ENCODE data around the gene AKAP13.
"Not testable (repeated sequence)": the region's sequence is repeated elsewhere in the genome, so short reads cannot be mapped to it uniquely, and the experiment has no call there.

DNA sequence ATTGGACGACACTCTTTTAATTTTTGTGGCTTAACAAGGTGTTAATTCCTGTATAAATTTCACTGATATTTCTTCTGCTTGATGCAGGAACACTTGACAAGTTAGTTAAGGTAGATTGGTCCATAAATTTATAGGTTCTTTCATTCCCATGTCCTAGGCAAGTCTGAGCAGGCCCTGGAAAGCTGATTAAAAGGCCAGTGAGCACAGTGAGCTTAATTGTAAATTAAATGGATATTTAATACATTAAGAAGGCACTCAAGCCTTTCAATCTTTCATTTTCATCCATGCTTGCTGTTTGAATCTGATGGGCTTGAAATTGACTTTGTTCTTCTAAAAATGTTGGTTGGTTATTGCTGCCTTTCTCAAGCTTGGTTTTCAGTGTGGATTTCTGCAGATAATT is 103.6 kb downstream of the AKAP13 start:
- TF ChIP-seq POLR2A, EP300 (IDR thresholded peaks at IDR 0.05): not testable (repeated sequence)
- TF ChIP-seq, protein P1, sequence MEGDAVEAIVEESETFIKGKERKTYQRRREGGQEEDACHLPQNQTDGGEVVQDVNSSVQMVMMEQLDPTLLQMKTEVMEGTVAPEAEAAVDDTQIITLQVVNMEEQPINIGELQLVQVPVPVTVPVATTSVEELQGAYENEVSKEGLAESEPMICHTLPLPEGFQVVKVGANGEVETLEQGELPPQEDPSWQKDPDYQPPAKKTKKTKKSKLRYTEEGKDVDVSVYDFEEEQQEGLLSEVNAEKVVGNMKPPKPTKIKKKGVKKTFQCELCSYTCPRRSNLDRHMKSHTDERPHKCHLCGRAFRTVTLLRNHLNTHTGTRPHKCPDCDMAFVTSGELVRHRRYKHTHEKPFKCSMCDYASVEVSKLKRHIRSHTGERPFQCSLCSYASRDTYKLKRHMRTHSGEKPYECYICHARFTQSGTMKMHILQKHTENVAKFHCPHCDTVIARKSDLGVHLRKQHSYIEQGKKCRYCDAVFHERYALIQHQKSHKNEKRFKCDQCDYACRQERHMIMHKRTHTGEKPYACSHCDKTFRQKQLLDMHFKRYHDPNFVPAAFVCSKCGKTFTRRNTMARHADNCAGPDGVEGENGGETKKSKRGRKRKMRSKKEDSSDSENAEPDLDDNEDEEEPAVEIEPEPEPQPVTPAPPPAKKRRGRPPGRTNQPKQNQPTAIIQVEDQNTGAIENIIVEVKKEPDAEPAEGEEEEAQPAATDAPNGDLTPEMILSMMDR (IDR thresholded peaks at IDR 0.05) = not testable (repeated sequence)
